Gastroesophageal sphincter (tissue), 3 donors: ENCODE data around the gene COL7A1.

Experiments
- EP300 ChIP-seq: sonication (generic); formaldehyde crosslinking; IDR thresholded peaks from one replicate; pipeline ENCODE4 v1.6.1; 2017; ENCODE audit warnings: antibody characterized with exemption, mild to moderate bottlenecking
- POLR2A ChIP-seq, 2 donors: fragments of 450-650 bp; IDR thresholded peaks; one replicate each; pipeline ENCODE4 v1.6.1; 2017; ENCODE audit warnings: antibody characterized with exemption in 2 of 2, mild to moderate bottlenecking in 2 of 2, moderate library complexity in 1 of 2
- TF ChIP-seq, protein P1 (sequence below), 4 experiments: fragments of 200-600 bp in 2 of 4; fragments of 450-650 bp in 2 of 4; sonication (generic) in 1 of 4; IDR thresholded peaks; one replicate each; pipeline ENCODE4 v1.5.1; 2017 to 2019; ENCODE audit warnings: antibody characterized with exemption in 4 of 4, mild to moderate bottlenecking in 2 of 4, moderate library complexity in 2 of 4

DNA sequence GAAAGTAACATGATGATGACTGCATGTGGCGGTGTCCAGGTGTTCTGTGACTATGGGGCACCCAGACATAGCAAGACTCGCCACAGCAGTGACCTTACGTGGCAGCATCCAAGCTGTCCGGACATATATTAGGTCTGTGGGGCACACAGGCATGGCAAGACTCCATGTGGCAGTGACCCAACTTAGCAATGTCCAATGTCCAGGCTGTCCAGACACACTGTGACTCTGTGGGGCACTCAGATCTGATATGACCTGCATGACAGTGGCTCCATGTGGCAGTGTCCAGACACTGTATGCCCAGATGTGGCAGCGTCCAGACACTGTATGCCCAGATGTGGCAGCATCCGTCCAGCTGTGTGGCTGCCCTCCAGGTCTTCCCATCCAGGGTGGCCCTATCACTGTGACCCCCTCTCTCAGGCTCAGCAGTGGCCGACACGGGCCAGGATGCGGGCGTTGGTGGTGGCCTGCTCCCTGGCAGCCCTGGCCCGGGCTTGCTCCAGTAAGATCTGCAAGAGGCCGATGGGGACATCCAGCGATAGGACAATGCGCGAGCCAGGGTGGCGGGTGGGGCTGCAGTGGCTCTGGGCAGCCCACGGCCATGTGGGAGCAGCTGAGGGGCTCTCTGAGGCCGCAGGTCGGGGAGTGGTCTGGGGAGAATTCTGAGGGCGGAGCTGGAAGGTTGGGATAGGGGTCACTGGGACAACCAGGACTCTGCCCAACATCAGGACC, 32.6 kb downstream of the COL7A1 start:
- TF ChIP-seq, protein P1, sequence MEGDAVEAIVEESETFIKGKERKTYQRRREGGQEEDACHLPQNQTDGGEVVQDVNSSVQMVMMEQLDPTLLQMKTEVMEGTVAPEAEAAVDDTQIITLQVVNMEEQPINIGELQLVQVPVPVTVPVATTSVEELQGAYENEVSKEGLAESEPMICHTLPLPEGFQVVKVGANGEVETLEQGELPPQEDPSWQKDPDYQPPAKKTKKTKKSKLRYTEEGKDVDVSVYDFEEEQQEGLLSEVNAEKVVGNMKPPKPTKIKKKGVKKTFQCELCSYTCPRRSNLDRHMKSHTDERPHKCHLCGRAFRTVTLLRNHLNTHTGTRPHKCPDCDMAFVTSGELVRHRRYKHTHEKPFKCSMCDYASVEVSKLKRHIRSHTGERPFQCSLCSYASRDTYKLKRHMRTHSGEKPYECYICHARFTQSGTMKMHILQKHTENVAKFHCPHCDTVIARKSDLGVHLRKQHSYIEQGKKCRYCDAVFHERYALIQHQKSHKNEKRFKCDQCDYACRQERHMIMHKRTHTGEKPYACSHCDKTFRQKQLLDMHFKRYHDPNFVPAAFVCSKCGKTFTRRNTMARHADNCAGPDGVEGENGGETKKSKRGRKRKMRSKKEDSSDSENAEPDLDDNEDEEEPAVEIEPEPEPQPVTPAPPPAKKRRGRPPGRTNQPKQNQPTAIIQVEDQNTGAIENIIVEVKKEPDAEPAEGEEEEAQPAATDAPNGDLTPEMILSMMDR (IDR thresholded peaks at IDR 0.05), result no peak
- TF ChIP-seq EP300 (no peak), POLR2A (IDR thresholded peaks at IDR 0.05) (no peak)
